Body of pancreas (tissue), 4 donors: ENCODE data around the gene KIF18A. TPM values are rescaled to one million over a fixed set of nuclear protein-coding genes. Genes with fewer than 3 reads are reported as not detected.

ENCODE experiments used
- ATAC-seq: fragments of 150-250 bp; one replicate; pipeline ENCODE4 v1.9.1; 2016
- DNase-seq, 4 donors: peaks; one replicate each; pipeline ENCODE4 v3.0.0-alpha.2; 2019
- H3K27ac ChIP-seq, 4 donors: fragments of 200-600 bp; sonication (generic); 1 replicate in 3 of 4; 2 replicates in 1 of 4; pipeline versions ENCODE4 v1.5.1 to v1.6.1; 2016 to 2019; ENCODE audit warnings: mild to moderate bottlenecking in 1 of 4, mixed read lengths in 1 of 4, moderate library complexity in 1 of 4
- H3K27me3 ChIP-seq, 2 donors: fragments of 200-600 bp; sonication (generic); one replicate each; pipeline ENCODE4 v1.6.0; 2016; ENCODE audit warnings: mild to moderate bottlenecking in 1 of 2
- H3K36me3 ChIP-seq, 2 donors: fragments of 200-600 bp; sonication (generic); replicated peaks in 1 of 2; 2 replicates each; pipeline ENCODE4 v1.5.1; 2016; ENCODE audit warnings: low read depth in 2 of 2; ENCODE audit not compliant: insufficient read depth in 1 of 2
- H3K4me1 ChIP-seq: fragments of 200-600 bp; sonication (generic); one replicate; pipeline ENCODE4 v1.6.0; 2016
- H3K4me3 ChIP-seq, 2 donors: fragments of 200-600 bp; sonication (generic); 1 replicate in 1 of 2; 2 replicates in 1 of 2; pipeline ENCODE4 v1.5.1; 2016 to 2019
- H3K9me3 ChIP-seq, 3 donors: fragments of 200-600 bp; sonication (generic); 1 replicate in 2 of 3; 2 replicates in 1 of 3; pipeline ENCODE4 v1.5.1; 2016
- POLR2A ChIP-seq, 3 donors: fragments of 450-650 bp; IDR thresholded peaks; one replicate each; pipeline ENCODE4 v1.6.1; 2016; ENCODE audit warnings: antibody characterized with exemption in 3 of 3, mild to moderate bottlenecking in 2 of 3
- WGBS, 2 donors: methylation state at CpG; one replicate each; pipeline ENCODE4 v1.1.5; 2017; 5-methylcytosine and 5-hydroxymethylcytosine counted together
- intact Hi-C: fragments of 100-400 bp; cut with DNase I; formaldehyde crosslinking; loops from one replicate; pipeline ENCODE4 v1.15.1; 2023
- total RNA-seq, 2 donors: library from RNA; depleted of rRNA; stranded (reverse); fragments of >200 nt; gene quantifications; one replicate each; pipeline ENCODE4 v1.1.0, GENCODE V29; 2016
- TF ChIP-seq, protein P1 (sequence below), 7 experiments: fragments of 450-650 bp in 4 of 7; fragments of 200-600 bp in 3 of 7; sonication (generic) in 3 of 7; IDR thresholded peaks; one replicate each; pipeline ENCODE4 v1.5.1; 2016 to 2019; ENCODE audit warnings: antibody characterized with exemption in 7 of 7

Gene KIF18A
- total RNA-seq, 2 donors from 2014 or later = 0.52 TPM; not detected in 1

- Histone ChIP-seq H3K36me3 (no peaks in the 10 kb centered on the region), H3K4me3 (no peak overlapping the region), H3K27me3 (no peaks in the 10 kb centered on the region), H3K9me3 (no peaks in the 10 kb centered on the region), H3K27ac (no peak overlapping the region), H3K4me1 (no peaks in the 10 kb centered on the region)
- DNase-seq = no peak
- WGBS, 2 donors = 78 to 79% methylated on average over 2 of the region's 2 CpGs
- TF ChIP-seq, protein P1, sequence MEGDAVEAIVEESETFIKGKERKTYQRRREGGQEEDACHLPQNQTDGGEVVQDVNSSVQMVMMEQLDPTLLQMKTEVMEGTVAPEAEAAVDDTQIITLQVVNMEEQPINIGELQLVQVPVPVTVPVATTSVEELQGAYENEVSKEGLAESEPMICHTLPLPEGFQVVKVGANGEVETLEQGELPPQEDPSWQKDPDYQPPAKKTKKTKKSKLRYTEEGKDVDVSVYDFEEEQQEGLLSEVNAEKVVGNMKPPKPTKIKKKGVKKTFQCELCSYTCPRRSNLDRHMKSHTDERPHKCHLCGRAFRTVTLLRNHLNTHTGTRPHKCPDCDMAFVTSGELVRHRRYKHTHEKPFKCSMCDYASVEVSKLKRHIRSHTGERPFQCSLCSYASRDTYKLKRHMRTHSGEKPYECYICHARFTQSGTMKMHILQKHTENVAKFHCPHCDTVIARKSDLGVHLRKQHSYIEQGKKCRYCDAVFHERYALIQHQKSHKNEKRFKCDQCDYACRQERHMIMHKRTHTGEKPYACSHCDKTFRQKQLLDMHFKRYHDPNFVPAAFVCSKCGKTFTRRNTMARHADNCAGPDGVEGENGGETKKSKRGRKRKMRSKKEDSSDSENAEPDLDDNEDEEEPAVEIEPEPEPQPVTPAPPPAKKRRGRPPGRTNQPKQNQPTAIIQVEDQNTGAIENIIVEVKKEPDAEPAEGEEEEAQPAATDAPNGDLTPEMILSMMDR (IDR thresholded peaks at IDR 0.05) = no peak
- TF ChIP-seq POLR2A (IDR thresholded peaks at IDR 0.05) = no peak
- no peak for ATAC-seq
- intact Hi-C loops = no loop called here
Observed at GRCh38 chr11:28017816-28018215, 90.1 kb downstream of the KIF18A start.

- ATAC-seq (no peak), DNase-seq (no peak)
- 78 to 79% methylated on average over 4 of the region's 4 CpGs for WGBS, 2 donors
- Histone ChIP-seq H3K27me3 (no peaks in the 10 kb centered on the region), H3K27ac (no peak overlapping the region), H3K9me3 (no peaks in the 10 kb centered on the region), H3K4me1 (no peaks in the 10 kb centered on the region), H3K4me3 (no peak overlapping the region), H3K36me3 (no peaks in the 10 kb centered on the region)
- no peak for TF ChIP-seq POLR2A (IDR thresholded peaks at IDR 0.05)
- TF ChIP-seq, protein P1 (IDR thresholded peaks at IDR 0.05) = no peak
- intact Hi-C loops = no loop called here
Observed at GRCh38 chr11:28011813-28012212, 96.1 kb downstream of the KIF18A start.

GRCh38 chr11:28009996-28010395 is 98.0 kb downstream of the KIF18A start:
- intact Hi-C loops = no loop called here
- ATAC-seq = no peak
- TF ChIP-seq POLR2A (IDR thresholded peaks at IDR 0.05) = no peak
- TF ChIP-seq, protein P1 (IDR thresholded peaks at IDR 0.05) = no peak
- Histone ChIP-seq H3K4me3 (no peak overlapping the region), H3K36me3 (no peaks in the 10 kb centered on the region), H3K27me3 (no peaks in the 10 kb centered on the region), H3K4me1 (no peaks in the 10 kb centered on the region), H3K9me3 (no peaks in the 10 kb centered on the region), H3K27ac (no peak overlapping the region)
- WGBS, 2 donors = 68 to 69% methylated on average over 1 of the region's 1 CpG
- DNase-seq = no peak

DNA sequence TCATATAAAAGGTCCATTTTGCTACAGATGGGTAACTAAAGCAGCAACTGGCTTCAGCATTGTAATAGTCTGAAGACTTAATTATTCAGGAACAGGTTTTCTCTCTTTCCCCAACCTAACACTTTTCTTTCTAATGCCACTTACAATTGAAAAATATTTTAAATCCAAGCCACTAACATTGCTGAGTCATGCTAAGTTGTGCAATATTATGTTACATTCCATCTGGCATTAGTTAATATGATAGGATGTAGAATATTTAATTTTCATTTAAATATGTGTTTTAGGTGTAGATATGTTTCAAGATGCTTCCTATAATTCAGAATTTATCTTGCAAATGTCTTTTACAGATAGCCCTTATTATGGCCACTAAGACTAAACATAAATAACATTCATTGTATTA is 98.6 kb downstream of the KIF18A start:
- H3K27ac ChIP-seq = no peak overlapping the region
- ATAC-seq (no peak), DNase-seq (no peak)
- no peaks in the 10 kb centered on the region for H3K9me3 ChIP-seq
- H3K27me3 ChIP-seq = no peaks in the 10 kb centered on the region
- no peak for TF ChIP-seq POLR2A (IDR thresholded peaks at IDR 0.05)
- TF ChIP-seq, protein P1 (IDR thresholded peaks at IDR 0.05) = no peak
- H3K36me3 ChIP-seq = no peaks in the 10 kb centered on the region
- H3K4me1 ChIP-seq = no peaks in the 10 kb centered on the region
- H3K4me3 ChIP-seq = no peak overlapping the region
- intact Hi-C loops = no loop called here

- Histone ChIP-seq H3K4me1 (no peaks in the 10 kb centered on the region), H3K27me3 (no peaks in the 10 kb centered on the region), H3K4me3 (no peak overlapping the region), H3K36me3 (no peaks in the 10 kb centered on the region), H3K27ac (no peak overlapping the region), H3K9me3 (peaks cover 0 to 25% (median 0%) of the 10 kb centered on the region in 3 donors)
- no peak for ATAC-seq
- no peak for DNase-seq
- TF ChIP-seq, protein P1 (IDR thresholded peaks at IDR 0.05) = no peak
- no peak for TF ChIP-seq POLR2A (IDR thresholded peaks at IDR 0.05)
- intact Hi-C loops = no loop called here
Observed at GRCh38 chr11:28003615-28004014, 104.3 kb downstream of the KIF18A start.
